Measurements from ENCODE around the gene ERC2.

GRCh38 chr3:56222866-56223265 is 245.4 kb downstream of the ERC2 start:
- TF ChIP-seq CTCF (IDR thresholded peaks at IDR 0.05; ENCODE audit: low read length) (no peak), EZH2 (IDR thresholded peaks at IDR 0.05; ENCODE audit: borderline replicate concordance, low read length) (no peak)
